NK-92 treated with Interleukin-12 subunit alpha and Interleukin-12 subunit beta, amount 100 ng/mL, for 24 hours (cell line): ENCODE measurements around the gene IRF3.

Experiments
- DNase-seq: peaks from one replicate; lab custom pipeline; 2025; lab: John Stamatoyannopoulos, UW

The IRF3 gene

GRCh38 chr19:49665351-49666119, at the start of gene IRF3, which contains the start of gene BCL2L12:
Gene IRF3 (minus strand): TSS chr19:49665857. CDS start chr19:49664838, 1,019 bp downstream.
Gene BCL2L12 (plus strand): TSS chr19:49665933. CDS start chr19:49666693, 760 bp downstream.
- DNase-seq, result peak; percentile 95

- no peak for DNase-seq
These were observed 47.7 kb upstream of the IRF3 start for GRCh38 chr19:49713236-49713845.

- DNase-seq, result no peak
These were observed 46.8 kb upstream of the IRF3 start for GRCh38 chr19:49712397-49712859.

- DNase-seq, result no peak
These were observed 44.8 kb upstream of the IRF3 start for GRCh38 chr19:49710372-49710951.

- no peak for DNase-seq
These were observed 40.3 kb upstream of the IRF3 start for GRCh38 chr19:49705919-49706318.

- no peak for DNase-seq
These were observed 39.4 kb upstream of the IRF3 start for GRCh38 chr19:49704888-49705642.

GRCh38 chr19:49701271-49701786, 35.7 kb upstream of the IRF3 start:
- no peak for DNase-seq

- DNase-seq, result no peak
These were observed 34.9 kb upstream of the IRF3 start for GRCh38 chr19:49700563-49700962.

GRCh38 chr19:49699364-49699763, 33.7 kb upstream of the IRF3 start:
- DNase-seq, result no peak

- no peak for DNase-seq
These were observed 31.2 kb upstream of the IRF3 start for GRCh38 chr19:49696865-49697264.

GRCh38 chr19:49696115-49696514, 30.5 kb upstream of the IRF3 start:
- no peak for DNase-seq

GRCh38 chr19:49692147-49692506, 26.5 kb upstream of the IRF3 start:
- no peak for DNase-seq

GRCh38 chr19:49691243-49692146, 25.8 kb upstream of the IRF3 start:
- DNase-seq, result no peak

- DNase-seq, result no peak
These were observed 25.1 kb upstream of the IRF3 start, which contains the start of gene CPT1C for GRCh38 chr19:49690656-49691242. Gene CPT1C (plus strand): TSS chr19:49691116. CDS start chr19:49692253, 1,137 bp downstream.

GRCh38 chr19:49690079-49690655, 24.5 kb upstream of the IRF3 start:
- DNase-seq, result no peak

- no peak for DNase-seq
These were observed 23.7 kb upstream of the IRF3 start, which contains the start of gene ADM5 for GRCh38 chr19:49689133-49690078. Gene ADM5 (plus strand): TSS chr19:49689594. CDS start chr19:49689838, 244 bp downstream.

- no peak for DNase-seq
These were observed 23.0 kb upstream of the IRF3 start for GRCh38 chr19:49688531-49689132.

GRCh38 chr19:49687566-49688316, 22.1 kb upstream of the IRF3 start:
- DNase-seq, result no peak
